ENCODE data around the gene CAMSAP2. TPM values are rescaled to one million over a fixed set of nuclear protein-coding genes. Genes with fewer than 3 reads are reported as not detected.
"Not testable (repeated sequence)": the region's sequence is repeated elsewhere in the genome, so short reads cannot be mapped to it uniquely, and the experiment has no call there.

CAMSAP2 gene
- total RNA-seq, 1 experiment from 2014 or later, result 28.6 TPM

DNA sequence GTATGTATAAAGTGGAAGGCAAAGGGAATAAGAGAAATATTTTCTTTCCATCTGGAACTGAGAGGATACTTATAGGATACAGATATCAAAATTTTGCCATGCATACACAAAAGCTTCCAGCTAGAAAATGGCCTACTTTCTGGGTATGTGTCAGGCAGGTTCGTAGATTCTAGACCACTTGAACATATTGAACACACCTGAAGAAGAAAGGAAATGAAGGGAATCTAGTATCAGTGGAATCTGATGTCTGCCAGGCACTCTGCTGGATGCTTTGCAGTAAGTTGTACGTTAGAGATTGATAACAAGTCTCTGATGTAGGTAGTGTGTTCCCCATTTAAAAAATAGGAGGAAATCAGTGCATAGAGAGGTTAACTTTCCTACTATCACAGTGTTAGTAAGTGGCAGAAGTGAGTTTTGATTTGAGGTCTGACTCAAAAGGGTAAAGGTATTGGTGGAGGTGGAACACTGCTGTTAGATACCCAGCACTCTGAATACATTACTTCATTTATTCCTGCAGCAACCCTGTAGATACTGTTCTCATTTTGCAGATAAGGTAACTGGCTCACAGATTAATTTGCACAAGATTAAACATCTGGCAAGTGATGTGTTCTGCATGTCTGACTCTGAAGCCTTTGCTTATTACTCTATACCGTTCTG, 3.0 kb downstream of the CAMSAP2 start:
- Histone ChIP-seq H3K4me3 (ENCODE audit: low read length) (peak overlapping the region; percentile 89), H3K9me2 (replicated peaks; ENCODE audit: low read length) (no peaks in the 10 kb centered on the region), H3F3A (ENCODE audit: low read length, unreplicated experiment) (no peaks in the 10 kb centered on the region), H3K4me1 (ENCODE audit: insufficient read depth, low read length) (peaks cover 35% of the 10 kb centered on the region), H3K9ac (ENCODE audit: low read length) (peak overlapping the region; percentile 91), H3K27ac (ENCODE audit: low read length) (no peak overlapping the region), H3K4me2 (ENCODE audit: low read length) (peak overlapping the region; percentile 94), H4K20me1 (ENCODE audit: low read length) (peaks cover 44% of the 10 kb centered on the region), H3K79me2 (ENCODE audit: low read length) (peaks cover 70% of the 10 kb centered on the region), H2AFZ (ENCODE audit: low read length) (no peak overlapping the region), H3K9me3 (ENCODE audit: low read length) (no peaks in the 10 kb centered on the region), H3K36me3 (ENCODE audit: low read depth, low read length) (no peaks in the 10 kb centered on the region), H3K27me3 (ENCODE audit: low read length) (no peaks in the 10 kb centered on the region)
- ChIA-PET CTCF (interaction anchor here (1.0 kb wide), 1 partner anchor 119 kb away, joined by 6 read pairs; no protein-coding TSS in a partner anchor), POLR2A (ENCODE audit: unreplicated experiment) (no interaction called here)
- TF ChIP-seq, protein P1, sequence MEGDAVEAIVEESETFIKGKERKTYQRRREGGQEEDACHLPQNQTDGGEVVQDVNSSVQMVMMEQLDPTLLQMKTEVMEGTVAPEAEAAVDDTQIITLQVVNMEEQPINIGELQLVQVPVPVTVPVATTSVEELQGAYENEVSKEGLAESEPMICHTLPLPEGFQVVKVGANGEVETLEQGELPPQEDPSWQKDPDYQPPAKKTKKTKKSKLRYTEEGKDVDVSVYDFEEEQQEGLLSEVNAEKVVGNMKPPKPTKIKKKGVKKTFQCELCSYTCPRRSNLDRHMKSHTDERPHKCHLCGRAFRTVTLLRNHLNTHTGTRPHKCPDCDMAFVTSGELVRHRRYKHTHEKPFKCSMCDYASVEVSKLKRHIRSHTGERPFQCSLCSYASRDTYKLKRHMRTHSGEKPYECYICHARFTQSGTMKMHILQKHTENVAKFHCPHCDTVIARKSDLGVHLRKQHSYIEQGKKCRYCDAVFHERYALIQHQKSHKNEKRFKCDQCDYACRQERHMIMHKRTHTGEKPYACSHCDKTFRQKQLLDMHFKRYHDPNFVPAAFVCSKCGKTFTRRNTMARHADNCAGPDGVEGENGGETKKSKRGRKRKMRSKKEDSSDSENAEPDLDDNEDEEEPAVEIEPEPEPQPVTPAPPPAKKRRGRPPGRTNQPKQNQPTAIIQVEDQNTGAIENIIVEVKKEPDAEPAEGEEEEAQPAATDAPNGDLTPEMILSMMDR (conservative IDR thresholded peaks at IDR 0.05; ENCODE audit: low read depth, low read length), result no peak
- no peak for TF ChIP-seq EZH2 (IDR thresholded peaks at IDR 0.05; ENCODE audit: low read length, unreplicated experiment)
- no peak for TF ChIP-seq EZH2phosphoT487 (IDR thresholded peaks at IDR 0.05; ENCODE audit: borderline replicate concordance, low read length)
- DNase-seq (peak; percentile 32), ATAC-seq (no peak)
- no TSS peak for BruUV-seq (replicated peaks)
- intact Hi-C loops (cut with micrococcal nuclease), result loop anchor here (2.0 kb wide), 1 partner anchor 61 kb away; no protein-coding TSS in a partner anchor

DNA sequence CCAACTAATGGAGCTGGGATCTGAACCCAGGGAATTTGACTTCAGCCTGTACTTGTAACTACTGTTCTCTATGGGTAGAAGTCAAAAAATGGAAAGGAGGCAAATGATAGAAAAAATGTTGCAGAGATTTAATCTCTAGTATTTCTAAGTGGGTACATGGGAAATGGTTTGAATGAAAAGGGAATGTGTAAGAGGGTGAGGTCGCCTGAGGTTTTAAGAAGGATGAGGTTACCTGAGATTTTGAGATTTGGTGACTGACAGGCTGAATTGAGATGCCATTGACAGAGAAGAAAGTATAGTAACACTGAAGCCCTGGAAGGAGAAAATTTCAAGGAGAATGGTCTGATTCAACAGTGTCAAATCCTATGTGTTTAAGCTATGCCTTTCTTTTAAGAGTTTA, 5.5 kb downstream of the CAMSAP2 start:
- H3K27me3 ChIP-seq (ENCODE audit: low read length), result no peaks in the 10 kb centered on the region
- H3K36me3 ChIP-seq (ENCODE audit: low read depth, low read length), result peaks cover 3% of the 10 kb centered on the region; the same call in 1 of the 2 replicates
- H2AFZ ChIP-seq (ENCODE audit: low read length), result no peak overlapping the region
- POLR2A ChIA-PET (ENCODE audit: unreplicated experiment), result interaction anchor here (0.6 kb wide), 1 partner anchor 185 kb away, joined by 3 read pairs; no protein-coding TSS in a partner anchor
- H3K9me2 ChIP-seq (replicated peaks; ENCODE audit: low read length), result no peaks in the 10 kb centered on the region
- ATAC-seq (no peak), DNase-seq (no peak)
- H3K4me3 ChIP-seq (ENCODE audit: low read length), result no peak overlapping the region
- intact Hi-C loops (cut with micrococcal nuclease), result no loop called here
- H3K4me1 ChIP-seq (ENCODE audit: insufficient read depth, low read length), result peaks cover 27% of the 10 kb centered on the region
- H4K20me1 ChIP-seq (ENCODE audit: low read length), result peaks cover 56% of the 10 kb centered on the region
- no peaks in the 10 kb centered on the region for H3K9me3 ChIP-seq (ENCODE audit: low read length)
- CTCF ChIA-PET, result no interaction called here
- peak overlapping the region; percentile 2; the same call in 1 of the 2 replicates for H3K4me2 ChIP-seq (ENCODE audit: low read length)
- H3K27ac ChIP-seq (ENCODE audit: low read length), result no peak overlapping the region
- H3F3A ChIP-seq (ENCODE audit: low read length, unreplicated experiment), result no peaks in the 10 kb centered on the region
- peaks cover 94% of the 10 kb centered on the region for H3K79me2 ChIP-seq (ENCODE audit: low read length)
- TF ChIP-seq EZH2phosphoT487 (IDR thresholded peaks at IDR 0.05; ENCODE audit: borderline replicate concordance, low read length) (no peak), EZH2 (IDR thresholded peaks at IDR 0.05; ENCODE audit: low read length, unreplicated experiment) (no peak)
- TF ChIP-seq, protein P1 (conservative IDR thresholded peaks at IDR 0.05; ENCODE audit: low read depth, low read length), result no peak
- no peak overlapping the region for H3K9ac ChIP-seq (ENCODE audit: low read length)
- no TSS peak for BruUV-seq (replicated peaks)

DNA sequence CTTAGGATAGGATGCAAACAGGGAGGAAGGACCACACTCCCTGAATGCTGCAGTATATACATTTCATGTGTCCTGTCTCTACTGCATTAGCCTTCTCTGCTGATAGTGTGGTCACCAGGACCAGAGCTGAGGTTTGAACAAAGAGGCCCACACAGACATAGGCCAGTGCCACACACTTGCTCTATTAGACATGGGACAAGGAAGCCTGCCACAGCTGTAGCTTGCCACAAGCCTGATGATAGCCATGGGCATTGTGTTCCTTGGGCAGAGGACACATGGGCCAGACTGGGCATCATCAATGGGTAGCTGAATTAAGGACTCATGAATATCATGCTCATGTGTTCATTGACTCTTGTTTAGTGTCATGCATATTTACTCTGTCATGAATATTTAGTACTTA, 10.4 kb downstream of the CAMSAP2 start:
- no peaks in the 10 kb centered on the region for H3K4me1 ChIP-seq (ENCODE audit: insufficient read depth, low read length)
- H3K9ac ChIP-seq (ENCODE audit: low read length), result no peak overlapping the region
- ChIA-PET CTCF (no interaction called here), POLR2A (ENCODE audit: unreplicated experiment) (no interaction called here)
- no peaks in the 10 kb centered on the region for H3K9me3 ChIP-seq (ENCODE audit: low read length)
- peaks cover 4% of the 10 kb centered on the region; the same call in 1 of the 2 replicates for H3K36me3 ChIP-seq (ENCODE audit: low read depth, low read length)
- no peaks in the 10 kb centered on the region for H3K9me2 ChIP-seq (replicated peaks; ENCODE audit: low read length)
- peaks cover 27% of the 10 kb centered on the region; the same call in 1 of the 2 replicates for H4K20me1 ChIP-seq (ENCODE audit: low read length)
- H3K27me3 ChIP-seq (ENCODE audit: low read length), result no peaks in the 10 kb centered on the region
- H3K79me2 ChIP-seq (ENCODE audit: low read length), result peaks cover 88% of the 10 kb centered on the region
- TF ChIP-seq, protein P1 (conservative IDR thresholded peaks at IDR 0.05; ENCODE audit: low read depth, low read length), result no peak
- TF ChIP-seq EZH2phosphoT487 (IDR thresholded peaks at IDR 0.05; ENCODE audit: borderline replicate concordance, low read length), result no peak
- TF ChIP-seq EZH2 (IDR thresholded peaks at IDR 0.05; ENCODE audit: low read length, unreplicated experiment), result no peak
- no peak overlapping the region for H3K27ac ChIP-seq (ENCODE audit: low read length)
- ATAC-seq, result no peak
- no peak for DNase-seq
- no peaks in the 10 kb centered on the region for H3F3A ChIP-seq (ENCODE audit: low read length, unreplicated experiment)
- no peak overlapping the region for H3K4me3 ChIP-seq (ENCODE audit: low read length)
- no peak overlapping the region for H3K4me2 ChIP-seq (ENCODE audit: low read length)
- intact Hi-C loops (cut with micrococcal nuclease), result no loop called here
- no TSS peak for BruUV-seq (replicated peaks)
- no peak overlapping the region for H2AFZ ChIP-seq (ENCODE audit: low read length)

DNA sequence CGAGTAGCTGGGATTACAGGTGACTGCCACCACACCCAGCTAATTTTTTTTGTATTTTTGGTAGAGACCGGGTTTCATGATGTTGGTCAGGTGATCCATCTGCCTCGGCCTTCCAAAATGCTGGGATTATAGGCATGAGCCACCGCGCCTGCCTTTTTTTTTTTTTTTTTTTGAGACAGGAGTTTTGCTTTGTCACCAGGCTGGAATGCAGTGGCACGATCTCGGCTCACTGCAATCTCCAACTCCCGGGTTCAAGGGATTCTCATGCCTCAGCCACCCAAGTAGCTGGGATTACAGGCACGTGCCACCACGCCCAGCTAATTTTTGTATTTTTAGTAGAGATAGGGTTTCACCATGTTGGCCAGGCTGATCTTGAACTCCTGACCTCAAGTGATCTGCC, 12.1 kb downstream of the CAMSAP2 start:
- H3K9ac ChIP-seq (ENCODE audit: low read length); H3K4me1 ChIP-seq (ENCODE audit: insufficient read depth, low read length); intact Hi-C loops (cut with micrococcal nuclease); ATAC-seq; H3K27me3 ChIP-seq (ENCODE audit: low read length); BruUV-seq (replicated peaks); H3K27ac ChIP-seq (ENCODE audit: low read length); H2AFZ ChIP-seq (ENCODE audit: low read length); H3K9me3 ChIP-seq (ENCODE audit: low read length); H3K36me3 ChIP-seq (ENCODE audit: low read depth, low read length); CTCF ChIA-PET; DNase-seq; H3K4me3 ChIP-seq (ENCODE audit: low read length); POLR2A ChIA-PET (ENCODE audit: unreplicated experiment); H3K4me2 ChIP-seq (ENCODE audit: low read length); H3K9me2 ChIP-seq (replicated peaks; ENCODE audit: low read length); H3F3A ChIP-seq (ENCODE audit: low read length, unreplicated experiment): not testable (repeated sequence)
- peaks cover 84% of the 10 kb centered on the region for H3K79me2 ChIP-seq (ENCODE audit: low read length)
- peaks cover 21% of the 10 kb centered on the region; the same call in 1 of the 2 replicates for H4K20me1 ChIP-seq (ENCODE audit: low read length)
